Lower leg skin (tissue), 3 donors: ENCODE data around the gene KNSTRN.

Experiments used
- POLR2A ChIP-seq, 2 donors: fragments of 450-650 bp; IDR thresholded peaks; one replicate each; pipeline ENCODE4 v1.6.1; 2016 to 2017; ENCODE audit warnings: antibody characterized with exemption in 2 of 2, mild to moderate bottlenecking in 1 of 2, moderate library complexity in 1 of 2
- TF ChIP-seq, protein P1 (sequence below), 3 donors: fragments of 450-650 bp; IDR thresholded peaks; one replicate each; pipeline ENCODE4 v1.5.1; 2016; ENCODE audit warnings: antibody characterized with exemption in 3 of 3, mild to moderate bottlenecking in 3 of 3, moderate library complexity in 2 of 3

DNA sequence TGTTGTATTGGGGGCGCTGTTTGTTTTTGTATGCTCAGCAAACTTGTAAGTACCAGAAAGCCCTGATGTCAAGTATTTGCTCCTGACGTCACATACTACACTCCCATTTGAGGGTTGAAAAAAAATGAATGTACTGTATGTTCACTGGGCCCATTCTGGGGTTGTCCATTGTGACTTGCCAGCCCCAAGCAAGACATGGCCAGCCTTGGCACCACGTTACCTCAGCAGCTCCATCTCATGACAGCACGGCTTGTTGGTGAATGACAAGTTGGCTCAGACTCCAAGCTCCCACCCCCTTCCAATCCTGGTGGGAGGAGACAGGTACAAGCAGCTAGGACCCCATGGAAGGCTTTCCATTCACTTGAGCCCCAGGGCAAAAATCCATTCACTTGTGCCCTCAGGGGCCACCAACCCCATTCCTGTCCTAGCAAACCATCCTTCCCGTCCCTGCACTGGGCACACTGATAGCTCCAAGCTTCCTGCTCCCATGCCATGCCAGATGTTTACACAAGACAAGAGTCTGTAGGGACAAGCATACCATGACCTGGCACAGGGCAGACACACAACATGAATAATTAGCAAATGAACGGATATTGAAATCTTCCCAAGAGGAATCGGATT lies 30.1 kb upstream of the KNSTRN start:
- TF ChIP-seq, protein P1, sequence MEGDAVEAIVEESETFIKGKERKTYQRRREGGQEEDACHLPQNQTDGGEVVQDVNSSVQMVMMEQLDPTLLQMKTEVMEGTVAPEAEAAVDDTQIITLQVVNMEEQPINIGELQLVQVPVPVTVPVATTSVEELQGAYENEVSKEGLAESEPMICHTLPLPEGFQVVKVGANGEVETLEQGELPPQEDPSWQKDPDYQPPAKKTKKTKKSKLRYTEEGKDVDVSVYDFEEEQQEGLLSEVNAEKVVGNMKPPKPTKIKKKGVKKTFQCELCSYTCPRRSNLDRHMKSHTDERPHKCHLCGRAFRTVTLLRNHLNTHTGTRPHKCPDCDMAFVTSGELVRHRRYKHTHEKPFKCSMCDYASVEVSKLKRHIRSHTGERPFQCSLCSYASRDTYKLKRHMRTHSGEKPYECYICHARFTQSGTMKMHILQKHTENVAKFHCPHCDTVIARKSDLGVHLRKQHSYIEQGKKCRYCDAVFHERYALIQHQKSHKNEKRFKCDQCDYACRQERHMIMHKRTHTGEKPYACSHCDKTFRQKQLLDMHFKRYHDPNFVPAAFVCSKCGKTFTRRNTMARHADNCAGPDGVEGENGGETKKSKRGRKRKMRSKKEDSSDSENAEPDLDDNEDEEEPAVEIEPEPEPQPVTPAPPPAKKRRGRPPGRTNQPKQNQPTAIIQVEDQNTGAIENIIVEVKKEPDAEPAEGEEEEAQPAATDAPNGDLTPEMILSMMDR (IDR thresholded peaks at IDR 0.05): no peak
- TF ChIP-seq POLR2A (IDR thresholded peaks at IDR 0.05): no peak
